ENCODE data around the gene MRPL49. TPM values are rescaled to one million over a fixed set of nuclear protein-coding genes. Genes with fewer than 3 reads are reported as not detected.
A peak's percentile ranks its signal among the peaks of the same experiment; 100 is the strongest.

Gene MRPL49
- total and polyA plus RNA-seq, 2 of the 13 experiments (the other 11 are each of a cell fraction or from before 2014, with no cell fraction given), result 39.2 to 53.3 TPM

- TF ChIP-seq SP140L (CRISPR knock-in tag; IDR thresholded peaks at IDR 0.05; ENCODE audit: borderline replicate concordance) (0 out of 2 replicates have a peak, but pooled peaks have one; percentile 28), FOXK2 (IDR thresholded peaks at IDR 0.05) (no peak), ZMAT3 (CRISPR knock-in tag; conservative IDR thresholded peaks at IDR 0.05) (peak; percentile 59; the same call in 1 of the 2 replicates), SOX6 (IDR thresholded peaks at IDR 0.05) (no peak), SOX6 (CRISPR knock-in tag; IDR thresholded peaks at IDR 0.05) (0 out of 2 replicates have a peak, but pooled peaks have one; percentile 7), ZNF878 (CRISPR knock-in tag; IDR thresholded peaks at IDR 0.05) (no peak), ZNF749 (CRISPR knock-in tag; IDR thresholded peaks at IDR 0.05; ENCODE audit: borderline replicate concordance) (no peak), ATF6 (CRISPR knock-in tag; conservative IDR thresholded peaks at IDR 0.05) (no peak), ZKSCAN8 (CRISPR knock-in tag; IDR thresholded peaks at IDR 0.05; ENCODE audit: borderline replicate concordance) (0 out of 2 replicates have a peak, but pooled peaks have one; percentile 36), ZNF441 (CRISPR knock-in tag; IDR thresholded peaks at IDR 0.05; ENCODE audit: borderline replicate concordance) (no peak), U2AF2 (IDR thresholded peaks at IDR 0.05; ENCODE audit: low read depth, low read length) (no peak), RORA (CRISPR knock-in tag; IDR thresholded peaks at IDR 0.05) (no peak), HOXA5 (CRISPR knock-in tag; IDR thresholded peaks at IDR 0.05) (peak; percentile 22; the same call in 1 of the 2 replicates), PPARG (CRISPR knock-in tag; conservative IDR thresholded peaks at IDR 0.05) (0 out of 2 replicates have a peak, but pooled peaks have one; percentile 36), REL (CRISPR knock-in tag; conservative IDR thresholded peaks at IDR 0.05) (0 out of 2 replicates have a peak, but pooled peaks have one; percentile 36), RARA (CRISPR knock-in tag; IDR thresholded peaks at IDR 0.05) (no peak), PCBP2 (optimal IDR thresholded peaks at IDR 0.05; ENCODE audit: low read depth, low read length, poor library complexity, severe bottlenecking) (no peak), FOXJ3 (CRISPR knock-in tag; IDR thresholded peaks at IDR 0.05; ENCODE audit: borderline replicate concordance) (no peak), MXI1 (IDR thresholded peaks at IDR 0.05; ENCODE audit: borderline replicate concordance, low read depth, low read length) (peak; percentile 26; the same call in 1 of the 3 replicates), SRY (CRISPR knock-in tag; IDR thresholded peaks at IDR 0.05) (no peak; the same call in 1 of the 2 replicates), ARNT2 (CRISPR knock-in tag; IDR thresholded peaks at IDR 0.05; ENCODE audit: low read depth) (peak; percentile 26; the same call in 1 of the 2 replicates), DRAP1 (CRISPR knock-in tag; IDR thresholded peaks at IDR 0.05) (no peak), NFIC (IDR thresholded peaks at IDR 0.05; ENCODE audit: low read length) (no peak), BRD4 (CRISPR knock-in tag; IDR thresholded peaks at IDR 0.05) (peak; percentile 74; the same call in 1 of the 2 replicates), GFI1 (CRISPR knock-in tag; IDR thresholded peaks at IDR 0.05; ENCODE audit: borderline replicate concordance) (no peak), ZNF879 (CRISPR knock-in tag; IDR thresholded peaks at IDR 0.05) (no peak)
- TF ChIP-seq, protein P1, sequence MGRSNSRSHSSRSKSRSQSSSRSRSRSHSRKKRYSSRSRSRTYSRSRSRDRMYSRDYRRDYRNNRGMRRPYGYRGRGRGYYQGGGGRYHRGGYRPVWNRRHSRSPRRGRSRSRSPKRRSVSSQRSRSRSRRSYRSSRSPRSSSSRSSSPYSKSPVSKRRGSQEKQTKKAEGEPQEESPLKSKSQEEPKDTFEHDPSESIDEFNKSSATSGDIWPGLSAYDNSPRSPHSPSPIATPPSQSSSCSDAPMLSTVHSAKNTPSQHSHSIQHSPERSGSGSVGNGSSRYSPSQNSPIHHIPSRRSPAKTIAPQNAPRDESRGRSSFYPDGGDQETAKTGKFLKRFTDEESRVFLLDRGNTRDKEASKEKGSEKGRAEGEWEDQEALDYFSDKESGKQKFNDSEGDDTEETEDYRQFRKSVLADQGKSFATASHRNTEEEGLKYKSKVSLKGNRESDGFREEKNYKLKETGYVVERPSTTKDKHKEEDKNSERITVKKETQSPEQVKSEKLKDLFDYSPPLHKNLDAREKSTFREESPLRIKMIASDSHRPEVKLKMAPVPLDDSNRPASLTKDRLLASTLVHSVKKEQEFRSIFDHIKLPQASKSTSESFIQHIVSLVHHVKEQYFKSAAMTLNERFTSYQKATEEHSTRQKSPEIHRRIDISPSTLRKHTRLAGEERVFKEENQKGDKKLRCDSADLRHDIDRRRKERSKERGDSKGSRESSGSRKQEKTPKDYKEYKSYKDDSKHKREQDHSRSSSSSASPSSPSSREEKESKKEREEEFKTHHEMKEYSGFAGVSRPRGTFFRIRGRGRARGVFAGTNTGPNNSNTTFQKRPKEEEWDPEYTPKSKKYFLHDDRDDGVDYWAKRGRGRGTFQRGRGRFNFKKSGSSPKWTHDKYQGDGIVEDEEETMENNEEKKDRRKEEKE (IDR thresholded peaks at IDR 0.05), result no peak
These were observed 9.4 kb upstream of the MRPL49 start (continued) for GRCh38 chr11:65112546-65113360.

Data from HepG2 (cell line).